Fibroblast of lung (primary cell): ENCODE results near the gene KEL. TPM values are rescaled to one million over a fixed set of nuclear protein-coding genes. Genes with fewer than 3 reads are reported as not detected.

Experiments
- DNase-seq, 2 donors: peaks; one replicate each; pipeline versions ENCODE4 v3.0.0 to v3.0.0-alpha.2; 2010; ENCODE audit warnings: low read depth in 2 of 2
- H2AFZ ChIP-seq: 2 replicates; pipeline ENCODE4 v1.5.1; 2012; ENCODE audit warnings: low read length, control low read depth, inconsistent platforms
- H3K27ac ChIP-seq: 2 replicates; pipeline ENCODE4 v1.5.1; 2011; ENCODE audit warnings: low read length, control low read depth; ENCODE audit not compliant: insufficient read depth
- H3K27me3 ChIP-seq: 2 replicates; pipeline ENCODE4 v1.5.1; 2011; ENCODE audit warnings: mild to moderate bottlenecking, low read length; ENCODE audit not compliant: control insufficient read depth, insufficient read depth
- H3K36me3 ChIP-seq: 2 replicates; pipeline ENCODE4 v1.5.1; 2011; ENCODE audit warnings: low read length; ENCODE audit not compliant: control insufficient read depth, insufficient read depth
- H3K4me1 ChIP-seq: 2 replicates; pipeline ENCODE4 v1.5.1; 2011; ENCODE audit warnings: low read length; ENCODE audit not compliant: control insufficient read depth, insufficient read depth; ENCODE audit errors: extremely low read depth
- H3K4me2 ChIP-seq: 2 replicates; pipeline ENCODE4 v1.5.1; 2011; ENCODE audit warnings: low read length, control low read depth; ENCODE audit not compliant: insufficient read depth; ENCODE audit errors: extremely low read depth
- H3K4me3 ChIP-seq, 4 experiments: fragments of 200-600 bp in 1 of 4; sonication (generic) in 1 of 4; replicated peaks in 1 of 4; 2 replicates each; pipeline ENCODE4 v1.5.1; 2011 to 2016; ENCODE audit warnings: low read length in 4 of 4, low read depth in 3 of 4, mild to moderate bottlenecking in 3 of 4, control low read depth in 2 of 4, inconsistent platforms in 1 of 4, mixed read lengths in 1 of 4; ENCODE audit not compliant: insufficient read depth in 1 of 4; ENCODE audit errors: control extremely low read depth in 1 of 4
- H3K79me2 ChIP-seq: 2 replicates; pipeline ENCODE4 v1.5.1; 2012; ENCODE audit warnings: mild to moderate bottlenecking, low read length, inconsistent platforms; ENCODE audit not compliant: control insufficient read depth, insufficient read depth
- H3K9ac ChIP-seq: 2 replicates; pipeline ENCODE4 v1.5.1; 2011; ENCODE audit warnings: mild to moderate bottlenecking, low read length, control low read depth; ENCODE audit not compliant: insufficient read depth
- H3K9me3 ChIP-seq: 2 replicates; pipeline ENCODE4 v1.5.1; 2012; ENCODE audit warnings: low read depth, low read length; ENCODE audit not compliant: control insufficient read depth, insufficient read depth
- H4K20me1 ChIP-seq: 2 replicates; pipeline ENCODE4 v1.5.1; 2011; ENCODE audit warnings: low read length; ENCODE audit not compliant: control insufficient read depth, insufficient read depth; ENCODE audit errors: extremely low read depth
- CTCF ChIP-seq, 2 donors: IDR thresholded peaks in 1 of 2; conservative IDR thresholded peaks in 1 of 2; 1 replicate in 1 of 2; 2 replicates in 1 of 2; pipeline ENCODE4 v1.5.1; 2011 to 2012; ENCODE audit warnings: low read length in 2 of 2, control low read depth in 1 of 2, inconsistent platforms in 1 of 2, low read depth in 1 of 2, mild to moderate bottlenecking in 1 of 2
- EZH2 ChIP-seq: IDR thresholded peaks from 2 replicates; pipeline ENCODE4 v1.5.1; 2012; ENCODE audit warnings: low read length, control low read depth, mild to moderate bottlenecking; ENCODE audit errors: missing control alignments
- polyA plus RNA-seq, 2 donors: library from polyadenylated mRNA; depleted of rRNA in 1 of 2; stranded (reverse) in 1 of 2; unstranded in 1 of 2; fragments of >200 nt; gene quantifications; 2 replicates each; pipeline ENCODE4 v1.2.1, GENCODE V29; 2011 to 2012; ENCODE audit warnings: missing spikeins in 1 of 2
- total RNA-seq: library from RNA; depleted of rRNA; stranded (reverse); fragments of >200 nt; gene quantifications from 2 replicates; pipeline ENCODE4 v1.2.1, GENCODE V29; 2014

Gene KEL
- total and polyA plus RNA-seq, 2 donors (not counting 1 experiment from before 2014, with no cell fraction given): 0.05 TPM; not detected in 1

GRCh38 chr7:142919656-142920055 is 42.5 kb downstream of the KEL start:
- H3K79me2 ChIP-seq: no peaks in the 10 kb centered on the region
- H4K20me1 ChIP-seq: no peaks in the 10 kb centered on the region
- no peak for DNase-seq
- no peak for TF ChIP-seq EZH2
- TF ChIP-seq CTCF (conservative IDR thresholded peaks at IDR 0.05 in 1 of 2, IDR thresholded peaks at IDR 0.05 in 1 of 2; ENCODE audit: low read depth in 1 of 2, low read length in 2 of 2): no peak
- H3K4me1 ChIP-seq: no peaks in the 10 kb centered on the region
- H3K4me2 ChIP-seq: no peak overlapping the region
- H3K27ac ChIP-seq: no peak overlapping the region
- no peaks in the 10 kb centered on the region for H3K9me3 ChIP-seq
- no peak overlapping the region for H2AFZ ChIP-seq
- H3K27me3 ChIP-seq: no peaks in the 10 kb centered on the region
- H3K36me3 ChIP-seq: no peaks in the 10 kb centered on the region
- H3K9ac ChIP-seq: no peak overlapping the region
- no peak overlapping the region for H3K4me3 ChIP-seq

DNA sequence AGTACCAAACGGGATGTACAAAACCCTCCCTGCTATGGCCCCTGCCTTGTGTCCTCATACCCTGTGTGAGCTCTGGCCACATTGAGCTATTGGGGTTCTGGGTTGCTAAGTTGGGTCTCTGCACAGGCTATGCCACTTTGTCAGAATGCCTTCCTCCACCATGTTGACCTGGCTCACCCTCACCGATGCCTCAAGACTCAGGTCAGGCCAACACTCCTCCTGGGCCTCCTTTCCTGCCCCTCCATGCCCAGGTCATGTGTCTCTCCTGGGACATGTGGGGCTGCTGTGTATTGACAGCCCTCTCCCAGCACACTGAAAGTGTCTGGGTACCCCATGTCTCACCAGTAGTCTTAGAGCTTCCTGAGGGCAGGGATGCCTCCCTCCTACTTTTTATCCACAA is 43.3 kb downstream of the KEL start:
- no peaks in the 10 kb centered on the region for H3K79me2 ChIP-seq
- no peak overlapping the region for H3K4me3 ChIP-seq

GRCh38 chr7:142917447-142917846 is 44.7 kb downstream of the KEL start:
- H3K27me3 ChIP-seq: no peaks in the 10 kb centered on the region
- H3K79me2 ChIP-seq: no peaks in the 10 kb centered on the region
- H3K36me3 ChIP-seq: no peaks in the 10 kb centered on the region
- no peaks in the 10 kb centered on the region for H3K4me1 ChIP-seq
- H2AFZ ChIP-seq: no peak overlapping the region
- no peak for DNase-seq
- H3K9ac ChIP-seq: no peak overlapping the region
- no peak overlapping the region for H3K27ac ChIP-seq
- no peaks in the 10 kb centered on the region for H3K9me3 ChIP-seq
- no peak overlapping the region for H3K4me2 ChIP-seq
- no peak overlapping the region for H3K4me3 ChIP-seq
- no peak for TF ChIP-seq EZH2
- no peaks in the 10 kb centered on the region for H4K20me1 ChIP-seq

More for the DNA sequence above, 43.3 kb downstream of the KEL start:
- H3K27me3 ChIP-seq: no peaks in the 10 kb centered on the region
- H2AFZ ChIP-seq: no peak overlapping the region
- no peaks in the 10 kb centered on the region for H3K4me1 ChIP-seq
- no peaks in the 10 kb centered on the region for H3K36me3 ChIP-seq
- no peaks in the 10 kb centered on the region for H3K9me3 ChIP-seq
- no peak overlapping the region for H3K9ac ChIP-seq
- DNase-seq: no peak
- H4K20me1 ChIP-seq: no peaks in the 10 kb centered on the region
- no peak overlapping the region for H3K4me2 ChIP-seq
- no peak overlapping the region for H3K27ac ChIP-seq
- TF ChIP-seq EZH2 (no peak), CTCF (conservative IDR thresholded peaks at IDR 0.05 in 1 of 2, IDR thresholded peaks at IDR 0.05 in 1 of 2; ENCODE audit: low read depth in 1 of 2, low read length in 2 of 2) (no peak)
